SK-N-SH (cell line): ENCODE data around the gene SCD5. TPM values are rescaled to one million over a fixed set of nuclear protein-coding genes. Genes with fewer than 3 reads are reported as not detected.

ENCODE experiments used
- CTCF ChIA-PET: fragments of 300-600, 350-600 bp; formaldehyde crosslinking; extraction: SDS; loops from one replicate; lab custom pipeline; 2021; lab: Yijun Ruan, JAX
- POLR2A ChIA-PET: fragments of 350-600 bp; sonication (Branson Sonifier 250); formaldehyde crosslinking; extraction: SDS; loops from one replicate; lab custom pipeline; 2020; ENCODE audit warnings: antibody characterized with exemption, inconsistent platforms; lab: Yijun Ruan, JAX
- DNase-seq: peaks from one replicate; pipeline ENCODE4 v3.0.0; 2012
- H2AFZ ChIP-seq: fragments of 200-600 bp; sonication (generic); 2 replicates; pipeline ENCODE4 v1.8.1; 2016; ENCODE audit warnings: antibody characterized with exemption, mild to moderate bottlenecking, low read depth
- H3F3A ChIP-seq: fragments of 200-600 bp; sonication (generic); replicated peaks from 2 replicates; pipeline ENCODE3; 2016; ENCODE audit warnings: antibody characterized with exemption, mild to moderate bottlenecking; ENCODE audit not compliant: insufficient read depth
- H3K27ac ChIP-seq, 2 experiments: fragments of 200-500 bp in 1 of 2; fragments of 200-600 bp in 1 of 2; sonication (Bioruptor generic) in 1 of 2; sonication (generic), shearing (Covaris generic) in 1 of 2; 2 replicates each; pipeline versions ENCODE4 v1.5.1 to v1.6.1; 2014 to 2016; ENCODE audit warnings: low read depth in 2 of 2, inconsistent platforms in 1 of 2, low read length in 1 of 2, mild to moderate bottlenecking in 1 of 2, mixed read lengths in 1 of 2
- H3K27me3 ChIP-seq: fragments of 200-600 bp; sonication (generic), shearing (Covaris generic); 2 replicates; pipeline ENCODE4 v1.6.1; 2016; ENCODE audit warnings: mixed run types; ENCODE audit not compliant: insufficient read depth
- H3K36me3 ChIP-seq, 2 experiments: fragments of 200-500 bp in 1 of 2; fragments of 200-600 bp in 1 of 2; sonication (Bioruptor generic) in 1 of 2; sonication (generic) in 1 of 2; replicated peaks in 1 of 2; 2 replicates each; pipeline versions ENCODE3 to v1.5.1; 2014 to 2016; ENCODE audit warnings: low read length in 1 of 2, mild to moderate bottlenecking in 1 of 2; ENCODE audit not compliant: insufficient read depth in 2 of 2, control insufficient read depth in 1 of 2
- H3K4me1 ChIP-seq, 2 experiments: fragments of 200-500 bp in 1 of 2; fragments of 200-600 bp in 1 of 2; sonication (Bioruptor generic) in 1 of 2; sonication (generic), shearing (Covaris generic) in 1 of 2; 2 replicates each; pipeline versions ENCODE4 v1.5.1 to v1.6.1; 2014 to 2016; ENCODE audit warnings: low read depth in 1 of 2, low read length in 1 of 2, mixed run types in 1 of 2; ENCODE audit not compliant: insufficient read depth in 2 of 2, control insufficient read depth in 1 of 2
- H3K4me2 ChIP-seq: fragments of 200-600 bp; sonication (generic), shearing (Covaris generic); 2 replicates; pipeline ENCODE4 v1.6.1; 2017; ENCODE audit warnings: mixed run types
- H3K4me3 ChIP-seq, 2 experiments: fragments of 200-500 bp in 1 of 2; fragments of 200-600 bp in 1 of 2; sonication (Bioruptor generic) in 1 of 2; sonication (generic), shearing (Covaris generic) in 1 of 2; 2 replicates each; pipeline versions ENCODE4 v1.5.1 to v1.8.1; 2014 to 2016; ENCODE audit warnings: low read depth in 2 of 2, inconsistent platforms in 1 of 2, low read length in 1 of 2, mild to moderate bottlenecking in 1 of 2, mixed read lengths in 1 of 2, moderate library complexity in 1 of 2
- H3K79me2 ChIP-seq: fragments of 200-600 bp; sonication (generic); 2 replicates; pipeline ENCODE4 v1.8.1; 2017; ENCODE audit warnings: mild to moderate bottlenecking; ENCODE audit not compliant: insufficient read depth
- H3K9ac ChIP-seq: fragments of 200-600 bp; sonication (generic); 2 replicates; pipeline ENCODE4 v1.6.1; 2017; ENCODE audit warnings: mixed run types
- H3K9me2 ChIP-seq: fragments of 200-600 bp; sonication (generic); 2 replicates; pipeline ENCODE4 v1.6.1; 2017; ENCODE audit warnings: mixed run types
- H3K9me3 ChIP-seq: fragments of 200-600 bp; sonication (generic); 2 replicates; pipeline ENCODE4 v1.6.1; 2017; ENCODE audit warnings: mixed run types, mild to moderate bottlenecking, moderate library complexity
- H4K20me1 ChIP-seq: fragments of 200-600 bp; sonication (generic); 2 replicates; pipeline ENCODE4 v1.6.1; 2017; ENCODE audit warnings: mild to moderate bottlenecking, mixed run types; ENCODE audit not compliant: insufficient read depth
- CHD2 ChIP-seq: fragments of 150-350 bp; IDR thresholded peaks from 2 replicates; pipeline ENCODE4 v1.6.1; 2018; ENCODE audit warnings: low read length; ENCODE audit not compliant: partially characterized antibody
- EZH2phosphoT487 ChIP-seq: fragments of 200-600 bp; sonication (generic); IDR thresholded peaks from 2 replicates; pipeline ENCODE4 v1.6.1; 2017; ENCODE audit warnings: low read depth, mixed run types, mild to moderate bottlenecking, antibody characterized with exemption, moderate library complexity, borderline replicate concordance
- FOSL2 ChIP-seq: IDR thresholded peaks from 2 replicates; pipeline ENCODE4 v1.4.0; 2012; ENCODE audit warnings: low read depth, mild to moderate bottlenecking, moderate library complexity, borderline replicate concordance
- FOXJ3 ChIP-seq: sonication (generic); formaldehyde crosslinking; IDR thresholded peaks from 2 replicates; pipeline ENCODE4 v1.5.1; 2020; ENCODE audit warnings: mild to moderate bottlenecking, missing genetic modification reagents
- GABPA ChIP-seq: IDR thresholded peaks from 2 replicates; pipeline ENCODE4 v1.4.0; 2012; ENCODE audit warnings: low read depth, mild to moderate bottlenecking
- GATA2 ChIP-seq: sonication (generic); formaldehyde crosslinking; IDR thresholded peaks from 2 replicates; pipeline ENCODE4 v1.5.0; 2020; ENCODE audit warnings: mild to moderate bottlenecking, missing genetic modification reagents
- IRF3 ChIP-seq: fragments of 150-350 bp; IDR thresholded peaks from 2 replicates; pipeline ENCODE4 v1.6.1; 2016; ENCODE audit warnings: mild to moderate bottlenecking, low read depth, low read length
- JUND ChIP-seq: IDR thresholded peaks from 2 replicates; pipeline ENCODE4 v1.4.0; 2012
- NRF1 ChIP-seq: IDR thresholded peaks from 2 replicates; pipeline ENCODE4 v1.6.1; 2012; ENCODE audit warnings: low read depth, mild to moderate bottlenecking, low read length
- POLR2AphosphoS5 ChIP-seq: IDR thresholded peaks from 2 replicates; pipeline ENCODE4 v1.6.1; 2012; ENCODE audit warnings: low read depth, low read length
- RCOR1 ChIP-seq: fragments of 150-350 bp; IDR thresholded peaks from 2 replicates; pipeline ENCODE4 v1.6.1; 2017; ENCODE audit warnings: antibody characterized with exemption, low read length
- SMC3 ChIP-seq: IDR thresholded peaks from 2 replicates; pipeline ENCODE4 v1.6.1; 2012; ENCODE audit warnings: low read depth, low read length, improper control_type of control experiment
- USF1 ChIP-seq: IDR thresholded peaks from 2 replicates; pipeline ENCODE4 v1.4.0; 2012; ENCODE audit warnings: low read depth, borderline replicate concordance
- USF2 ChIP-seq: fragments of 150-350 bp; IDR thresholded peaks from 2 replicates; pipeline ENCODE4 v1.6.1; 2017; ENCODE audit warnings: antibody characterized with exemption, low read length, low read depth, borderline replicate concordance
- WGBS: methylation state at CpG from one replicate; pipeline ENCODE4 v1.1.6; 2017; ENCODE audit warnings: low lambda C conversion rate; 5-methylcytosine and 5-hydroxymethylcytosine counted together
- polyA plus RNA-seq, 3 experiments: library from polyadenylated mRNA; depleted of rRNA; stranded (reverse); fragments of >200 nt; gene quantifications; 2 replicates each; pipeline ENCODE4 v1.2.3, GENCODE V29; 2012

Gene SCD5
- polyA plus RNA-seq, 1 of the 3 experiments (the other 2 are of a cell fraction): 23.7 TPM

- TF ChIP-seq IRF3: no peak
- TF ChIP-seq, all 33 proteins: peak for 5
These were observed 17.8 kb downstream of the SCD5 start (continued) for GRCh38 chr4:82780752-82781231.

- CTCF ChIA-PET: no interaction called here
- Histone ChIP-seq H3F3A (peaks cover 12% of the 10 kb centered on the region), H3K27me3 (no peaks in the 10 kb centered on the region), H3K4me2 (peak overlapping the region; percentile 55), H3K9me3 (no peaks in the 10 kb centered on the region), H3K4me3 (no peak overlapping the region), H3K36me3 (no peaks in the 10 kb centered on the region), H4K20me1 (no peaks in the 10 kb centered on the region; the same call in 1 of the 2 replicates), H3K9ac (no peak overlapping the region), H2AFZ (no peak overlapping the region), H3K4me1 (peaks cover 28 to 29% of the 10 kb centered on the region in 2 experiments), H3K79me2 (peaks cover 71% of the 10 kb centered on the region), H3K27ac (peak overlapping the region; percentile 59 to 65), H3K9me2 (no peaks in the 10 kb centered on the region)
- WGBS: 93% methylated on average over 1 of the region's 1 CpG
- POLR2A ChIA-PET: no interaction called here
- no peak for TF ChIP-seq USF1
- no peak for TF ChIP-seq CHD2
- no peak for TF ChIP-seq USF2
- no peak for TF ChIP-seq RCOR1
- TF ChIP-seq POLR2AphosphoS5: no peak
- TF ChIP-seq FOSL2: no peak
- TF ChIP-seq FOXJ3 (CRISPR knock-in tag): no peak
- TF ChIP-seq JUND: no peak
- TF ChIP-seq IRF3: no peak
- TF ChIP-seq SMC3: no peak
- TF ChIP-seq NRF1: no peak
- no peak for TF ChIP-seq GABPA
- no peak for TF ChIP-seq EZH2phosphoT487
- no peak for TF ChIP-seq GATA2
- DNase-seq: no peak
These were observed 18.3 kb downstream of the SCD5 start for GRCh38 chr4:82780170-82780751.
